PC-3 (cell line): ENCODE results near the gene MRPL45. TPM values are rescaled to one million over a fixed set of nuclear protein-coding genes. Genes with fewer than 3 reads are reported as not detected.

Source experiments
- ATAC-seq: fragments of 200-7000 bp; cut with Tn5 transposase; 2 replicates; pipeline ENCODE4 v1.9.1; 2020; ENCODE audit warnings: mild to moderate bottlenecking, moderate library complexity
- BruUV-seq: library from RNA; stranded (reverse); fragments of 400-500 nt; replicated peaks from 2 replicates; lab custom pipeline; 2021; lab: Mats Ljungman, UMichigan
- CTCF ChIA-PET: fragments of 300-600 bp; sonication (Branson Sonifier 250); formaldehyde crosslinking; loops from one replicate; lab custom pipeline; 2022; ENCODE audit warnings: antibody characterized with exemption; lab: Charles Lee
- POLR2A ChIA-PET: fragments of 300-600 bp; sonication (Branson Sonifier 250); formaldehyde crosslinking; loops from one replicate; lab custom pipeline; 2022; ENCODE audit warnings: antibody characterized with exemption; ENCODE audit not compliant: unreplicated experiment; lab: Charles Lee
- DNase-seq: peaks from one replicate; pipeline ENCODE4 v3.0.0-alpha.2; 2015
- H2AFZ ChIP-seq: fragments of 300-600 bp; sonication (generic); 2 replicates; pipeline ENCODE4 v1.6.0; 2016; ENCODE audit warnings: antibody characterized with exemption, low read length
- H3F3A ChIP-seq: fragments of 300-600 bp; sonication (generic); one replicate; pipeline ENCODE4 v1.6.0; 2017; ENCODE audit warnings: antibody characterized with exemption, low read length, control low read depth, mild to moderate bottlenecking; ENCODE audit not compliant: unreplicated experiment
- H3K27ac ChIP-seq: fragments of 300-600 bp; sonication (generic); 2 replicates; pipeline ENCODE4 v1.5.1; 2016; ENCODE audit warnings: mild to moderate bottlenecking, low read length
- H3K27me3 ChIP-seq: fragments of 300-600 bp; sonication (generic); 2 replicates; pipeline ENCODE4 v1.6.1; 2016; ENCODE audit warnings: low read length, mixed read lengths
- H3K36me3 ChIP-seq: fragments of 300-600 bp; sonication (generic); 2 replicates; pipeline ENCODE4 v1.6.1; 2016; ENCODE audit warnings: low read depth, mixed run types, low read length, mixed read lengths
- H3K4me1 ChIP-seq: fragments of 300-600 bp; sonication (generic); 2 replicates; pipeline ENCODE4 v1.5.1; 2016; ENCODE audit warnings: low read length; ENCODE audit not compliant: insufficient read depth
- H3K4me2 ChIP-seq: fragments of 300-600 bp; sonication (generic); 2 replicates; pipeline ENCODE4 v1.6.0; 2016; ENCODE audit warnings: low read length
- H3K4me3 ChIP-seq: fragments of 300-600 bp; sonication (generic); 2 replicates; pipeline ENCODE4 v1.5.1; 2016; ENCODE audit warnings: mild to moderate bottlenecking, low read length, mixed read lengths
- H3K79me2 ChIP-seq: fragments of 300-600 bp; sonication (generic); 2 replicates; pipeline ENCODE4 v1.6.1; 2017; ENCODE audit warnings: low read length, mixed read lengths
- H3K9ac ChIP-seq: fragments of 300-600 bp; sonication (generic); 2 replicates; pipeline ENCODE4 v1.6.0; 2016; ENCODE audit warnings: mild to moderate bottlenecking, low read length
- H3K9me2 ChIP-seq: fragments of 300-600 bp; sonication (generic); replicated peaks from 2 replicates; pipeline ENCODE4 v1.6.1; 2016; ENCODE audit warnings: mixed run types, low read length, mixed read lengths
- H3K9me3 ChIP-seq: fragments of 300-600 bp; sonication (generic); 2 replicates; pipeline ENCODE4 v1.6.1; 2016; ENCODE audit warnings: low read length, mixed read lengths
- H4K20me1 ChIP-seq: fragments of 300-600 bp; sonication (generic); 2 replicates; pipeline ENCODE4 v1.6.1; 2016; ENCODE audit warnings: low read length, mixed read lengths
- EZH2 ChIP-seq: fragments of 300-600 bp; sonication (generic); IDR thresholded peaks from one replicate; pipeline ENCODE4 v1.6.1; 2017; ENCODE audit warnings: antibody characterized with exemption, mild to moderate bottlenecking, low read length; ENCODE audit not compliant: unreplicated experiment
- EZH2phosphoT487 ChIP-seq: fragments of 300-600 bp; sonication (generic); IDR thresholded peaks from 2 replicates; pipeline ENCODE4 v1.6.1; 2018; ENCODE audit warnings: mild to moderate bottlenecking, antibody characterized with exemption, low read length, borderline replicate concordance
- intact Hi-C: fragments of 100-400 bp; cut with micrococcal nuclease; formaldehyde crosslinking; loops from 2 replicates; pipeline ENCODE4 v1.9.0; 2023
- total RNA-seq: library from RNA; depleted of rRNA; stranded (reverse); fragments of >200 nt; gene quantifications from 2 replicates; pipeline ENCODE4 v1.2.3, GENCODE V29; 2014
- TF ChIP-seq, protein P1 (sequence below): fragments of 300-600 bp; sonication (generic); conservative IDR thresholded peaks from 2 replicates; pipeline ENCODE4 v1.5.1; 2017; ENCODE audit warnings: antibody characterized with exemption, low read depth, mild to moderate bottlenecking, low read length

MRPL45 gene
- total RNA-seq, 1 experiment from 2014 or later: 34.3 TPM

DNA sequence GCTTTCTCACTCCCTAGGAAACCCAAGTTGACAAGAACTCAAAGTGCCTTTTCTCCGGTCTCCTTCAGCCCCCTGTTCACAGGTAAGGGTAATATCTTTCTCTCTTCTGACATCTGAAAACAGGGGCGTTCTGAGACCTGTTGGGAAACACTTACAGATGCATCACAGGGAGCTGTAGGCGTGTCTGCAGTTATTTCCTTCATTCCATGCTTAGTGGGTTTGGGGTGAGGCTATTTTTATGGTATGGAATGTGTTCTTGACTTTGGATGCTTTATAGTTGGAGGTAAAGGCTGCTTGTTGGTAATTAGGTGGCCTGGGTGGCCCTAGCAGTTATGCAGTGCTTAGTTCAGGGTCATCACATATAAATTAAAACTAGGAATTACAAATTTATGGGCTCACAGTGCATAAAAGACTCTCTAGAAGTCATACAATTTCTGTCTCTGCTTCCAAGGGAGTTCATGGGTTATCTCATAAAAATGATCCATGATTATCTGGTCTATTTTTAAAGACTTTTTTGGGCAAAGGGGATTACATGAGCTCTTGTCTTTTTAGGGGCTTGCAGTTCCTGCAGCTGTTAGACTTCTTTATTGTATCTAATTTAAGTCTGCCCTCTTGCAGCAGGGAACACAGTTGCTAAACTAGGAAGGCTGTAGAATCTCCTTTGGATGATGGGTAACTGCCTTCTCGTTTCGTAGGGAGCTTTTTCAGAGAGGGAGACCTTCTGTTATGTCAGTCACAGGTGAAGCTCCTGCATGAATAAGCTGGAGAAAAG is 64.9 kb downstream of the MRPL45 start:
- peaks cover 13% of the 10 kb centered on the region; the same call in 1 of the 2 replicates for H3K79me2 ChIP-seq
- H3K27me3 ChIP-seq: no peaks in the 10 kb centered on the region
- no peaks in the 10 kb centered on the region for H3K9me2 ChIP-seq
- no peak overlapping the region for H3K27ac ChIP-seq
- no peaks in the 10 kb centered on the region for H4K20me1 ChIP-seq
- H3K9me3 ChIP-seq: no peaks in the 10 kb centered on the region
- intact Hi-C loops: no loop called here
- TF ChIP-seq, protein P1, sequence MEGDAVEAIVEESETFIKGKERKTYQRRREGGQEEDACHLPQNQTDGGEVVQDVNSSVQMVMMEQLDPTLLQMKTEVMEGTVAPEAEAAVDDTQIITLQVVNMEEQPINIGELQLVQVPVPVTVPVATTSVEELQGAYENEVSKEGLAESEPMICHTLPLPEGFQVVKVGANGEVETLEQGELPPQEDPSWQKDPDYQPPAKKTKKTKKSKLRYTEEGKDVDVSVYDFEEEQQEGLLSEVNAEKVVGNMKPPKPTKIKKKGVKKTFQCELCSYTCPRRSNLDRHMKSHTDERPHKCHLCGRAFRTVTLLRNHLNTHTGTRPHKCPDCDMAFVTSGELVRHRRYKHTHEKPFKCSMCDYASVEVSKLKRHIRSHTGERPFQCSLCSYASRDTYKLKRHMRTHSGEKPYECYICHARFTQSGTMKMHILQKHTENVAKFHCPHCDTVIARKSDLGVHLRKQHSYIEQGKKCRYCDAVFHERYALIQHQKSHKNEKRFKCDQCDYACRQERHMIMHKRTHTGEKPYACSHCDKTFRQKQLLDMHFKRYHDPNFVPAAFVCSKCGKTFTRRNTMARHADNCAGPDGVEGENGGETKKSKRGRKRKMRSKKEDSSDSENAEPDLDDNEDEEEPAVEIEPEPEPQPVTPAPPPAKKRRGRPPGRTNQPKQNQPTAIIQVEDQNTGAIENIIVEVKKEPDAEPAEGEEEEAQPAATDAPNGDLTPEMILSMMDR: no peak
- TF ChIP-seq EZH2: no peak
- no peak overlapping the region for H3K9ac ChIP-seq
- no peak overlapping the region for H3K4me2 ChIP-seq
- DNase-seq: peak; percentile 25
- no peaks in the 10 kb centered on the region for H3K36me3 ChIP-seq
- no TSS peak for BruUV-seq
- H3F3A ChIP-seq: no peaks in the 10 kb centered on the region
- no peak overlapping the region for H3K4me3 ChIP-seq
- ChIA-PET CTCF (no interaction called here), POLR2A (no interaction called here)
- no peaks in the 10 kb centered on the region for H3K4me1 ChIP-seq
- peak; percentile 61 for ATAC-seq
- no peak overlapping the region for H2AFZ ChIP-seq

DNA sequence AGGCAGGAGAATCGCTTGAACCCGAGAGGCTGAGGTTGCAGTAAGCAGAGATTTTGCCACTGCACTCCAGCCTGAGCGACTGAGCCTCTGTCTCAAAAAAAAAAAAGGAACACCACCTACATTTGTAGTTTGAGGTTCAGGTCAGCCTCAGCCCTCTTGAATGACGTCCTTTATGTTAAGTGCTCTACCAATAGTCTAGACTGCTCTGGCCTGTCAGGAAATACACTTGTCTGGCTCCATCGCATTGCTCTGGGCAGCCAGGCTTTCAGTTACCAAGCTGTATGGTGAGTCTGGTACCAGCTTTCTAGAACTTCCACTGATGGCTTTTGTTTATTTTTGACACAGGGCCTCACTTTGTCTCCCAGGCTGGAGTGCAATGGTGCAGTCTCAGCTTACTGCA is 66.0 kb downstream of the MRPL45 start:
- intact Hi-C loops: no loop called here
- no peak overlapping the region for H3K9ac ChIP-seq
- H3K9me3 ChIP-seq: no peaks in the 10 kb centered on the region
- H3K4me2 ChIP-seq: no peak overlapping the region
- H3K9me2 ChIP-seq: no peaks in the 10 kb centered on the region
- H2AFZ ChIP-seq: no peak overlapping the region
- ChIA-PET POLR2A (no interaction called here), CTCF (no interaction called here)
- H3K4me1 ChIP-seq: no peaks in the 10 kb centered on the region
- H3K27me3 ChIP-seq: no peaks in the 10 kb centered on the region
- BruUV-seq: no TSS peak
- H3K79me2 ChIP-seq: 0 out of 2 replicates have a peak, but pooled peaks cover 2% of the 10 kb centered on the region
- no peaks in the 10 kb centered on the region for H3K36me3 ChIP-seq
- DNase-seq (no peak), ATAC-seq (no peak)
- no peak for TF ChIP-seq EZH2
- TF ChIP-seq, protein P1: no peak
- TF ChIP-seq EZH2phosphoT487: no peak
- H3K4me3 ChIP-seq: no peak overlapping the region
- no peak overlapping the region for H3K27ac ChIP-seq
- H3F3A ChIP-seq: no peaks in the 10 kb centered on the region
- no peaks in the 10 kb centered on the region for H4K20me1 ChIP-seq

DNA sequence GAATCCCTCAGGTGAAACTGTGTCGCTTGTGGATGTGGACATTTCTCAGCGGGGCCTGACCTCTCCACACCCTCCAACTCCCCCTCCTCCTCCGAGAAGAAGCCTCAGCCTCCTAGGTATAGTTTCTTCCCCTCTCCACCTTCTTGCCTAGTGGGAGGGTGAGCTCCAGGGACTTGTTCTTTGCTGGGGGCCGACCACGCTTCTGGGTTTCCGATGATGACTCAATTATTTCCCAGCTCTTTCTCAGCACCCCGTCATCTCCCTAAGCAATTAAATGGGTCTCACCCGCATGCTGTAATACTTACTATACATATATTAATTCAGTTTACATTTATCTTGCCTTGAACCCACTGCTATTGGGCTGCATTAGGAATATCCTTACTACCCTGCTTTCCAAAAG is 67.8 kb downstream of the MRPL45 start:
- TF ChIP-seq, protein P1: no peak
- TF ChIP-seq EZH2phosphoT487 (no peak), EZH2 (no peak)
- BruUV-seq: no TSS peak
- Histone ChIP-seq H3K4me3 (no peak overlapping the region), H2AFZ (no peak overlapping the region), H3K27ac (no peak overlapping the region), H3K9me2 (no peaks in the 10 kb centered on the region), H3K9ac (no peak overlapping the region), H3F3A (no peaks in the 10 kb centered on the region), H3K4me2 (no peak overlapping the region), H3K4me1 (no peaks in the 10 kb centered on the region), H3K36me3 (no peaks in the 10 kb centered on the region), H3K79me2 (no peaks in the 10 kb centered on the region), H3K27me3 (no peaks in the 10 kb centered on the region), H4K20me1 (no peaks in the 10 kb centered on the region), H3K9me3 (no peaks in the 10 kb centered on the region)
- DNase-seq: no peak
- CTCF ChIA-PET: no interaction called here
- POLR2A ChIA-PET: no interaction called here
- intact Hi-C loops: no loop called here
- ATAC-seq: no peak
